ENCODE data around the gene TPRN. TPM values are rescaled to one million over a fixed set of nuclear protein-coding genes. Genes with fewer than 3 reads are reported as not detected.

Gene TPRN
- total RNA-seq, 1 donor from 2014 or later, result 2.8 TPM

DNA sequence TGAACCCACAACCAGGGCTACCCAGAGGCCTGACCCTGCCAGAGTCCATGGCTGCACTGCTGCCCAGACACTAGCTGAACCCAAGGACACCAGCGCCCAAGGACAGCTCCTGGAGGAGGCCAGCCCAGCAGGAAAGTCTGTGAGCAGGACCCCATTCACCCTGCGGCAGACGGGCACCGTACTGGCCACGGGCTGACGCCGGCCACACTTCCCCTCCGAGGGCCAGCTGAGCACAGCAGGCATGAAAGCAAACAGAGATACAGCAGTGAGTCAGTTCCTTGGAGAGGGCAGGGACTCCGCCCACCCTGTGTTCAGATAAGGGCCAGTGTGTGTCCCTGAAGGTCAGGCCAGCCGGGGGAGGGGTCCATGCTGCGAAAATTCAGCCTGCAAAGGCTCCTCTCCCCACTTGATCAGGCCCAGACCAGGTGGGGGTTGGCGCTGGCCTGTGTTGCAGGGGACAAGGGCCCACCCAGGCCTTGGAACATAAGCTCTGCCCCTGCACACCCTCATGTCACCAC is 18.3 kb upstream of the TPRN start:
- TF ChIP-seq, protein P1, sequence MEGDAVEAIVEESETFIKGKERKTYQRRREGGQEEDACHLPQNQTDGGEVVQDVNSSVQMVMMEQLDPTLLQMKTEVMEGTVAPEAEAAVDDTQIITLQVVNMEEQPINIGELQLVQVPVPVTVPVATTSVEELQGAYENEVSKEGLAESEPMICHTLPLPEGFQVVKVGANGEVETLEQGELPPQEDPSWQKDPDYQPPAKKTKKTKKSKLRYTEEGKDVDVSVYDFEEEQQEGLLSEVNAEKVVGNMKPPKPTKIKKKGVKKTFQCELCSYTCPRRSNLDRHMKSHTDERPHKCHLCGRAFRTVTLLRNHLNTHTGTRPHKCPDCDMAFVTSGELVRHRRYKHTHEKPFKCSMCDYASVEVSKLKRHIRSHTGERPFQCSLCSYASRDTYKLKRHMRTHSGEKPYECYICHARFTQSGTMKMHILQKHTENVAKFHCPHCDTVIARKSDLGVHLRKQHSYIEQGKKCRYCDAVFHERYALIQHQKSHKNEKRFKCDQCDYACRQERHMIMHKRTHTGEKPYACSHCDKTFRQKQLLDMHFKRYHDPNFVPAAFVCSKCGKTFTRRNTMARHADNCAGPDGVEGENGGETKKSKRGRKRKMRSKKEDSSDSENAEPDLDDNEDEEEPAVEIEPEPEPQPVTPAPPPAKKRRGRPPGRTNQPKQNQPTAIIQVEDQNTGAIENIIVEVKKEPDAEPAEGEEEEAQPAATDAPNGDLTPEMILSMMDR (IDR thresholded peaks at IDR 0.05), result no peak
- Histone ChIP-seq H3K27ac (no peak overlapping the region), H3K4me3 (no peak overlapping the region), H3K9me3 (no peaks in the 10 kb centered on the region), H3K27me3 (no peaks in the 10 kb centered on the region), H3K36me3 (no peaks in the 10 kb centered on the region), H3K4me1 (peaks cover 5 to 14% of the 10 kb centered on the region in 2 donors)
- no peak for DNase-seq (ENCODE audit: low spot score in 2 of 2)
- intact Hi-C loops (cut with DNase I), result no loop called here

DNA sequence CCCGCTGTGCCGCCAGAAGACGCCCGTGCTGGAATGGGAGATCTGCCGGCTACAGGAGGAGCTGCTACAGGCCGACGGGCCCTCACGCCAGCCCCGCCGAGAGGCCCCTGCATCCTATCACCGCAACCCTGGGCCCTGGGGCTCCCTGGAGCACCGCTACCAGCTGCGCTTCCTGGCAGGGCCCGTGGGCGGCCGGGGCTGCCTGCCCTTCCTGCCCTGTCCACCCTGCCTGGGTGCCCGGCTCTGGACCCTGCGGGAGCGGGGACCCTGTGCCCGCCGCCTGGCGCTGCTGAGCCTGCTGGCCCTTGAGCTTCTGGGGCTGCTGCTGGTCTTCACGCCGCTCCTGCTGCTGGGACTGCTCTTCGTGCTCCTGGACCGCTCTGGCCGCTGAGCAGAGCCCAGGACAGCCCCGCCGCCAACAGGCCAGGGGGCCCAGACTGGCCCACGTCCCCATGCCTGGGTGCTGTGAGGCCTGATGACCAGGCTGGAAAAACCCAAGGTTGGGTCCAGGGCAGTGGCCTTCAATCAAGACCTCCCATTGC is 17.7 kb upstream of the TPRN start:
- DNase-seq (ENCODE audit: low spot score in 2 of 2), result no peak
- H3K27me3 ChIP-seq, result no peaks in the 10 kb centered on the region
- intact Hi-C loops (cut with DNase I), result no loop called here
- H3K27ac ChIP-seq, result no peak overlapping the region
- H3K4me1 ChIP-seq, result peaks cover 5 to 14% of the 10 kb centered on the region in 2 donors
- peak overlapping the region in 1 of 2 donors; percentile 30 for H3K4me3 ChIP-seq
- H3K9me3 ChIP-seq, result no peaks in the 10 kb centered on the region
- TF ChIP-seq, protein P1 (IDR thresholded peaks at IDR 0.05), result no peak
- no peaks in the 10 kb centered on the region for H3K36me3 ChIP-seq

DNA sequence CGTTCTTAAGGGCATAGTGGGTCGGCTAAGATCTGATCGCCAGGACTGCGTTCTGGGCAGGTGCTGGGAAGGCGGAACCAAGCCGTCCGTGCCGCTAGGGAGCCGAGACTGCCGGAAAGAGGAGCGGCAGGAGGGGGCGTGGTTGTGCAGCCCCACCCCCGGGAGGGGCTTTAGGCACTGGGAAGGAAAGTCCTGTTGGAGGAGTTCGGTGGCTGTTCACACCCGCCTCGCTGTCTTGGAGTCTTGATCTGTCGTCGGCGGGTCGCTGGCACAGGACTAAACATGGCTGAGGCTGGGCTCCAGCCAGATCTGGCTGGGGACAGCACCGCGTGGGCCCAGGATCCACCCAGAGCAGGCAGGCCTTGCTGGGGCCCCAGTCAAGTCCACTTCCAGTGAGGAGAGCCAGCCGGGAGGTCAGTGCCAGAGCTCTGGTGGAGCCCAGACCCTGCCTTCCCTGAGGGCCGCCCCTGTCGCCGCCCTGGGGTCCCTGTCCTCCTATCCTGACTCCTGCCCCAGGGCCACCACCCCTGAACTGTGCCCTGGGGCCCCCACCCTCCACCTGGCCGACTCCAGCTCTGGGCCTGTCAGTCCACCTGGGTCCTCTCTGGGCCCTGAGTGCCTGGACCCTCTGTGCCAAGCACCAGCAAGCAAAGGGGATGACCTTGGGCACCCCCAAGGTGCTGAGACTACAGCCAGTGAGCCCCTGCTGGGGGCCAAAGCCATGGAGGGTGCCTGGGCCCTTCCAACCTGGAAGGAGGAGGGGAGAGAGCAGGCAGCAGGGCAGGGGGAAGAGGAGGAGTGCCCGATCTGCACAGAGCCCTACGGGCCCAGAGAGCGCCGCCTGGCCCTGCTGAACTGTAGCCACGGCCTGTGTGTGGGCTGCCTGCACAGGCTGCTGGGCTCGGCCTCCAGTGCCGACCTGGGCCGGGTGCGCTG is 17.0 kb upstream of the TPRN start:
- Histone ChIP-seq H3K4me1 (peaks cover 5 to 10% of the 10 kb centered on the region in 2 donors), H3K27me3 (no peaks in the 10 kb centered on the region), H3K36me3 (no peaks in the 10 kb centered on the region), H3K4me3 (peak overlapping the region in 1 of 2 donors; percentile 30), H3K9me3 (no peaks in the 10 kb centered on the region), H3K27ac (no peak overlapping the region)
- intact Hi-C loops (cut with DNase I), result no loop called here
- TF ChIP-seq, protein P1 (IDR thresholded peaks at IDR 0.05), result no peak
- no peak for DNase-seq (ENCODE audit: low spot score in 2 of 2)

GRCh38 chr9:137216188-137216965 is 15.8 kb upstream of the TPRN start:
- peaks cover 1 to 3% of the 10 kb centered on the region in 2 donors for H3K4me1 ChIP-seq
- H3K4me3 ChIP-seq, result no peak overlapping the region
- H3K27ac ChIP-seq, result no peak overlapping the region
- DNase-seq (ENCODE audit: low spot score in 2 of 2), result no peak
- TF ChIP-seq, protein P1 (IDR thresholded peaks at IDR 0.05), result no peak
- intact Hi-C loops (cut with DNase I), result no loop called here
- no peaks in the 10 kb centered on the region for H3K9me3 ChIP-seq
- H3K27me3 ChIP-seq, result no peaks in the 10 kb centered on the region
- H3K36me3 ChIP-seq, result no peaks in the 10 kb centered on the region

GRCh38 chr9:137215196-137215986 is 14.8 kb upstream of the TPRN start:
- H3K4me1 ChIP-seq, result no peaks in the 10 kb centered on the region
- no peak for DNase-seq (ENCODE audit: low spot score in 2 of 2)
- intact Hi-C loops (cut with DNase I), result no loop called here
- H3K27ac ChIP-seq, result no peak overlapping the region
- TF ChIP-seq, protein P1 (IDR thresholded peaks at IDR 0.05), result no peak
- H3K4me3 ChIP-seq, result no peak overlapping the region
- H3K27me3 ChIP-seq, result no peaks in the 10 kb centered on the region
- no peaks in the 10 kb centered on the region for H3K36me3 ChIP-seq
- no peaks in the 10 kb centered on the region for H3K9me3 ChIP-seq

Data from ascending aorta (tissue), 2 donors.